ENCODE results near the gene SLX4IP.

DNA sequence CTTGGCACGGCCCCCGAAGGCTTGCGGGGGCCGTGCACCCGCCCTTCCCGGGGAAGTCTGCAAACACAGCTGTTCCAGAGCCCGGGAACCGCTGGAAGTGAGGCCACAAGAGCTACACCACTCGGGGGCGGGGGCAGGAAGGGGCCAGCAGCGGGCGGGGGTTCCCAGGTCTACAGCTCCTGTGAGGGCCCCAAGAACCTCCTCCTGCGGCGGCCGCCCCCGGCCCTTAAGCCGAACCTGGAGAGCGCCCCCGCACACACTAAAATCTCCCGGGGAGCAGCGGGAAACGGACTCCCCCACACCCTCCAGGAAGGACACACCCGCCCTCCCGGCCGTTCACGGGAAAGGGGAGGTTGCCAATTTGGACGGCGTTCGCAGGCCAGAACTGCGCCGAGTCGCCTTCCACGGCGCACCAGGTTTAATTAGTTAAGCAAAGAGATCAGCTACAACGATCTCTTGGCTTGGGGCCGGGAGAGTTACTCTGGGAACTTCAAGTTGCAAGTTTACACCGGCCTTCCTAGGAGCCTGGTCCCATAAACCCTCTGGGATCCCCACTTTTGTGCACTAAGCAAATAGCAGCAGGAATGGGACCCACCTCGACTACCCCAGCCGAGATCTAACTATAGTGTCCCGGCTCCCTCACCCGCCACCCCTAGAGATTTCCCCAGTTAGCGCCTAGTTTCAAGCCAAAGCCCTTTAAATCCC is 237.0 kb downstream of the SLX4IP start:
- TF ChIP-seq, protein P1, sequence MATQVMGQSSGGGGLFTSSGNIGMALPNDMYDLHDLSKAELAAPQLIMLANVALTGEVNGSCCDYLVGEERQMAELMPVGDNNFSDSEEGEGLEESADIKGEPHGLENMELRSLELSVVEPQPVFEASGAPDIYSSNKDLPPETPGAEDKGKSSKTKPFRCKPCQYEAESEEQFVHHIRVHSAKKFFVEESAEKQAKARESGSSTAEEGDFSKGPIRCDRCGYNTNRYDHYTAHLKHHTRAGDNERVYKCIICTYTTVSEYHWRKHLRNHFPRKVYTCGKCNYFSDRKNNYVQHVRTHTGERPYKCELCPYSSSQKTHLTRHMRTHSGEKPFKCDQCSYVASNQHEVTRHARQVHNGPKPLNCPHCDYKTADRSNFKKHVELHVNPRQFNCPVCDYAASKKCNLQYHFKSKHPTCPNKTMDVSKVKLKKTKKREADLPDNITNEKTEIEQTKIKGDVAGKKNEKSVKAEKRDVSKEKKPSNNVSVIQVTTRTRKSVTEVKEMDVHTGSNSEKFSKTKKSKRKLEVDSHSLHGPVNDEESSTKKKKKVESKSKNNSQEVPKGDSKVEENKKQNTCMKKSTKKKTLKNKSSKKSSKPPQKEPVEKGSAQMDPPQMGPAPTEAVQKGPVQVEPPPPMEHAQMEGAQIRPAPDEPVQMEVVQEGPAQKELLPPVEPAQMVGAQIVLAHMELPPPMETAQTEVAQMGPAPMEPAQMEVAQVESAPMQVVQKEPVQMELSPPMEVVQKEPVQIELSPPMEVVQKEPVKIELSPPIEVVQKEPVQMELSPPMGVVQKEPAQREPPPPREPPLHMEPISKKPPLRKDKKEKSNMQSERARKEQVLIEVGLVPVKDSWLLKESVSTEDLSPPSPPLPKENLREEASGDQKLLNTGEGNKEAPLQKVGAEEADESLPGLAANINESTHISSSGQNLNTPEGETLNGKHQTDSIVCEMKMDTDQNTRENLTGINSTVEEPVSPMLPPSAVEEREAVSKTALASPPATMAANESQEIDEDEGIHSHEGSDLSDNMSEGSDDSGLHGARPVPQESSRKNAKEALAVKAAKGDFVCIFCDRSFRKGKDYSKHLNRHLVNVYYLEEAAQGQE (IDR thresholded peaks at IDR 0.05; ENCODE audit: insufficient read depth in 1 of 2, low read depth in 2 of 2, low read length in 2 of 2): no peak
- TF ChIP-seq POLR2AphosphoS5 (IDR thresholded peaks at IDR 0.05; ENCODE audit: low read depth, low read length) (no peak; the same call in 1 of the 2 replicates), TAF1 (IDR thresholded peaks at IDR 0.05; ENCODE audit: borderline replicate concordance, insufficient read depth, low read length) (no peak), SIN3A (IDR thresholded peaks at IDR 0.05; ENCODE audit: borderline replicate concordance, insufficient read depth, low read length) (peak; percentile 75; the same call in 1 of the 2 replicates), FOXP2 (optimal IDR thresholded peaks at IDR 0.05; ENCODE audit: borderline replicate concordance, extremely low read depth, extremely low read length, insufficient read depth) (peak; percentile 26)

Data from PFSK-1 (cell line).